GM15510 (cell line): ENCODE measurements around the gene GRIPAP1.

ENCODE experiments used
- POLR2A ChIP-seq: IDR thresholded peaks from 3 replicates; pipeline ENCODE4 v1.6.1; 2011; ENCODE audit warnings: borderline replicate concordance; ENCODE audit not compliant: insufficient read length; ENCODE audit errors: extremely low read depth

GRIPAP1 gene

GRCh38 chrX:49002091-49002935 lies at the start of gene GRIPAP1:
TSS of gene GRIPAP1 (minus strand) at chrX:49002264. CDS start at chrX:49002229, 35 bp downstream.
- peak; percentile 72 for TF ChIP-seq POLR2A

GRCh38 chrX:49043987-49044281 lies 41.9 kb upstream of the GRIPAP1 start:
- peak; percentile 2 for TF ChIP-seq POLR2A

- peak; percentile 31 for TF ChIP-seq POLR2A
These were observed 41.3 kb upstream of the GRIPAP1 start, which contains the start of gene TFE3 for GRCh38 chrX:49043220-49043986. TSS of gene TFE3 (minus strand) at chrX:49043357. CDS start at chrX:49043226, 131 bp downstream.

- TF ChIP-seq POLR2A, result no peak
These were observed 40.6 kb upstream of the GRIPAP1 start for GRCh38 chrX:49042581-49043219.

- no peak for TF ChIP-seq POLR2A
These were observed 39.9 kb upstream of the GRIPAP1 start for GRCh38 chrX:49041744-49042580.

GRCh38 chrX:49040376-49040955 lies 38.4 kb upstream of the GRIPAP1 start:
- no peak for TF ChIP-seq POLR2A

GRCh38 chrX:49039598-49040375 lies 37.7 kb upstream of the GRIPAP1 start:
- TF ChIP-seq POLR2A, result no peak

GRCh38 chrX:49037883-49038475 lies 35.9 kb upstream of the GRIPAP1 start:
- no peak for TF ChIP-seq POLR2A

GRCh38 chrX:49030283-49030682 lies 28.2 kb upstream of the GRIPAP1 start:
- TF ChIP-seq POLR2A, result no peak

- TF ChIP-seq POLR2A, result no peak
These were observed 27.8 kb upstream of the GRIPAP1 start for GRCh38 chrX:49029876-49030275.

GRCh38 chrX:49019599-49020249 lies 17.7 kb upstream of the GRIPAP1 start:
- TF ChIP-seq POLR2A, result no peak

GRCh38 chrX:49019050-49019449 lies 17.0 kb upstream of the GRIPAP1 start:
- TF ChIP-seq POLR2A, result no peak
